HFF-Myc (cell line): ENCODE measurements around the gene MEI4.

ENCODE experiments used
- DNase-seq: peaks from one replicate; pipeline ENCODE4 v3.0.0-alpha.2; 2011; ENCODE audit warnings: low read depth; ENCODE audit errors: extremely low read depth
- H3K4me3 ChIP-seq: replicated peaks from 2 replicates; pipeline ENCODE4 v1.5.1; 2011; ENCODE audit warnings: low read depth, mild to moderate bottlenecking, control low read depth, low read length
- CTCF ChIP-seq: IDR thresholded peaks from 2 replicates; pipeline ENCODE4 v1.5.1; 2012; ENCODE audit warnings: mild to moderate bottlenecking, low read depth, low read length, control low read depth; ENCODE audit errors: missing control alignments

Gene MEI4

GRCh38 chr6:77812304-77812703 is 159.5 kb downstream of the MEI4 start:
- H3K4me3 ChIP-seq, result no peak overlapping the region
- no peak for TF ChIP-seq CTCF
- no peak for DNase-seq

DNA sequence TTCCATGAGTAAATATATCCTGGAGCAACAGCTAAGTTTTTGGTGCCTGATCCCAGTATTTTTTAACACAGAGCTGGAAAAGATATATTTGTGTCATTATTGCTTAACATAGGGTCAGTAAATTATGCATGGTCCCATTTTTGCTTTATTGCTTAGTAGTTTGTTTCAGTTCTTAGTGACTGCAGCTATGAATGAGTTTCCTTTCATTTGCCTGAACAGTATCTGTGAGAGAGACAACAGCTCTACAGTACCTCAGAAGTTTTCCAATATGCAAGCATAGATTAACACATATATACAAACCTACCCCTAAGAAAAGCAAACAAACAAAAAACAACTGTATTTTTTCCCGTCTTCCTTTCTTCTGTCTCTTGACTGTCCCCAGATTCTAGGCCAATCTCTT is 160.3 kb downstream of the MEI4 start:
- DNase-seq, result no peak
- H3K4me3 ChIP-seq, result no peak overlapping the region
- no peak for TF ChIP-seq CTCF

DNA sequence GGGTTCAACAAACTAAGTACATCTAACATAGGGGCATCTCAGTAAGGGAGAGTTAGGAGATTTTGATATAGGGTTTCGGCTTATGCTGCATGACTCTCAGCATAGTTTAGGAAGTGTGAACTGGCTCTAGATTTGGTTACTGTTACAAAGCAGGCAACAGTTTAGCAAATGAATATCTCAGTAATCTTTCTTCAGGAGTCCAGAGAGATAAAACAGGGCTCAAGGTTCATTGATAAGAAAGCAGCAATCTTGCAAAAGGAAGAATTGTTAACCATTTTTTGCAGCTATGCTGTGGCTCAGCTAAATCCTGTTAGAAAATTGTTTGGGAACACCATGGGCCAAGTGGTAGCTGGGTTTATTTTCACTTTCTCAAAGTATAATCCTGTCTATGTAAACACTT is 161.3 kb downstream of the MEI4 start:
- no peak for DNase-seq
- TF ChIP-seq CTCF, result no peak

GRCh38 chr6:77815531-77815930 is 162.7 kb downstream of the MEI4 start:
- no peak for TF ChIP-seq CTCF

More for the DNA sequence above, 161.3 kb downstream of the MEI4 start:
- H3K4me3 ChIP-seq, result no peak overlapping the region

GRCh38 chr6:77816766-77817270 is 164.0 kb downstream of the MEI4 start:
- no peak for TF ChIP-seq CTCF
- no peak overlapping the region for H3K4me3 ChIP-seq
- no peak for DNase-seq

More at GRCh38 chr6:77815531-77815930, 162.7 kb downstream of the MEI4 start:
- DNase-seq, result no peak
- H3K4me3 ChIP-seq, result no peak overlapping the region

- TF ChIP-seq CTCF, result no peak
- no peak overlapping the region for H3K4me3 ChIP-seq
- no peak for DNase-seq
These were observed 169.4 kb downstream of the MEI4 start for GRCh38 chr6:77822265-77822664.

DNA sequence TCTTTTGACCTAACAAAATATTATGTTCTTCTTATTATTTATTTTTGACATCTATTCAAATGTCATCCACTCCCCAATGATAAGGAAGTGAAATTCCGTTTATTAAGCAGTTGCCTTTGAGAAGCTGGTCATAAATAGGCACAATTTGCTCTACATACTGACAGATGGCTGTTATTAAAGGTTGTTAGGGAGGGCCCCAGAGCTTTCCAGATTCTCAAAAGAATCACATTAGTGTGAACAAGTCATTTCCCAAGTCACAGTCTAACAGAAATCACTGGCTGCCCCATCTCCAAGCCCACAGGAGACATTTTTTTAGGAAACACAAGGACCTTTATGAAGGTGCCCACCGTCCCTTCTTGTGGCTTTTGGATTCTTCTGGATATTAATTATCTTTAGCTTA is 172.4 kb downstream of the MEI4 start:
- no peak overlapping the region for H3K4me3 ChIP-seq
- no peak for TF ChIP-seq CTCF
- DNase-seq, result no peak
